IMR-90 (cell line): ENCODE measurements around the gene CMSS1. TPM values are rescaled to one million over a fixed set of nuclear protein-coding genes. Genes with fewer than 3 reads are reported as not detected.

Experiments
- ATAC-seq: fragments of 200-7000 bp; cut with Tn5 transposase; 2 replicates; pipeline ENCODE4 v1.9.1; 2020; ENCODE audit warnings: low read depth, mild to moderate bottlenecking, moderate library complexity
- BruUV-seq: library from RNA; stranded (reverse); fragments of 400-500 nt; replicated peaks from 2 replicates; lab custom pipeline; 2021; lab: Mats Ljungman, UMichigan
- CTCF ChIA-PET: fragments of 300-600 bp; formaldehyde crosslinking; extraction: SDS; loops from one replicate; lab custom pipeline; 2021; ENCODE audit warnings: antibody characterized with exemption; lab: Yijun Ruan, JAX
- POLR2A ChIA-PET: fragments of 300-600 bp; sonication (Branson Sonifier 250); formaldehyde crosslinking; loops from one replicate; lab custom pipeline; 2022; ENCODE audit warnings: antibody characterized with exemption; ENCODE audit not compliant: unreplicated experiment; lab: Charles Lee
- DNase-seq: peaks from one replicate; pipeline ENCODE4 v3.0.0; 2013
- H2AFZ ChIP-seq: replicated peaks from 2 replicates; pipeline ENCODE3; 2013; ENCODE audit warnings: low read length, mild to moderate bottlenecking; ENCODE audit not compliant: poor library complexity
- H2AK5ac ChIP-seq: 2 replicates; pipeline ENCODE4 v1.6.1; 2013; ENCODE audit warnings: low read depth, low read length, inconsistent platforms
- H2AK9ac ChIP-seq: replicated peaks from 2 replicates; pipeline ENCODE3; 2013; ENCODE audit warnings: mild to moderate bottlenecking, low read depth, low read length, moderate library complexity; ENCODE audit not compliant: poor library complexity
- H2BK120ac ChIP-seq: 2 replicates; pipeline ENCODE4 v1.6.1; 2013; ENCODE audit warnings: low read depth, low read length, inconsistent platforms
- H2BK15ac ChIP-seq: 3 replicates; pipeline ENCODE4 v1.6.1; 2013; ENCODE audit warnings: low read depth, low read length, inconsistent platforms
- H2BK20ac ChIP-seq: 2 replicates; pipeline ENCODE4 v1.6.1; 2013; ENCODE audit warnings: low read depth, mild to moderate bottlenecking, inconsistent platforms, low read length, moderate library complexity
- H2BK5ac ChIP-seq: 2 replicates; pipeline ENCODE4 v1.6.1; 2013; ENCODE audit warnings: mild to moderate bottlenecking, low read depth, low read length, inconsistent platforms; ENCODE audit not compliant: poor library complexity, severe bottlenecking
- H3K14ac ChIP-seq: replicated peaks from 2 replicates; pipeline ENCODE4 v1.6.1; 2013; ENCODE audit warnings: low read depth, low read length, inconsistent platforms
- H3K18ac ChIP-seq: 2 replicates; pipeline ENCODE4 v1.6.1; 2013; ENCODE audit warnings: low read depth, low read length, control low read depth
- H3K23ac ChIP-seq: 2 replicates; pipeline ENCODE4 v1.6.1; 2013; ENCODE audit warnings: low read depth, low read length, inconsistent platforms
- H3K27ac ChIP-seq: 2 replicates; pipeline ENCODE4 v1.5.1; 2013; ENCODE audit warnings: mild to moderate bottlenecking, control low read depth, low read length; ENCODE audit not compliant: insufficient read depth
- H3K27me3 ChIP-seq: 2 replicates; pipeline ENCODE4 v1.6.1; 2013; ENCODE audit warnings: low read length; ENCODE audit not compliant: control insufficient read depth, insufficient read depth
- H3K36me3 ChIP-seq: 2 replicates; pipeline ENCODE4 v1.6.1; 2013; ENCODE audit warnings: low read length, mixed read lengths; ENCODE audit not compliant: control insufficient read depth, insufficient read depth
- H3K4ac ChIP-seq: 2 replicates; pipeline ENCODE4 v1.6.1; 2013; ENCODE audit warnings: low read depth, low read length, inconsistent platforms
- H3K4me1 ChIP-seq: 2 replicates; pipeline ENCODE4 v1.6.1; 2013; ENCODE audit warnings: low read length, mixed read lengths; ENCODE audit not compliant: control insufficient read depth, insufficient read depth
- H3K4me2 ChIP-seq: 2 replicates; pipeline ENCODE4 v1.6.1; 2013; ENCODE audit warnings: low read depth, mild to moderate bottlenecking, control low read depth, low read length, moderate library complexity
- H3K4me3 ChIP-seq: 2 replicates; pipeline ENCODE4 v1.5.1; 2013; ENCODE audit warnings: low read depth, mild to moderate bottlenecking, control low read depth, low read length, moderate library complexity; ENCODE audit not compliant: insufficient read depth
- H3K56ac ChIP-seq: 2 replicates; pipeline ENCODE4 v1.6.1; 2013; ENCODE audit warnings: low read length, inconsistent platforms; ENCODE audit not compliant: insufficient read depth; ENCODE audit errors: extremely low read depth
- H3K79me1 ChIP-seq, 2 experiments: 2 replicates each; pipeline ENCODE4 v1.6.1; 2013; ENCODE audit warnings: low read length in 2 of 2, inconsistent platforms in 1 of 2, low read depth in 1 of 2
- H3K9ac ChIP-seq: 2 replicates; pipeline ENCODE4 v1.6.1; 2013; ENCODE audit warnings: low read depth, low read length, control low read depth
- H3K9me1 ChIP-seq: 2 replicates; pipeline ENCODE4 v1.6.1; 2013; ENCODE audit warnings: low read length, inconsistent platforms; ENCODE audit not compliant: insufficient read depth
- H3K9me3 ChIP-seq: 2 replicates; pipeline ENCODE4 v1.6.1; 2013; ENCODE audit warnings: low read length; ENCODE audit not compliant: control insufficient read depth, insufficient read depth
- H4K20me1 ChIP-seq: 2 replicates; pipeline ENCODE4 v1.6.1; 2013; ENCODE audit warnings: low read length, inconsistent platforms; ENCODE audit not compliant: insufficient read depth
- H4K5ac ChIP-seq: 2 replicates; pipeline ENCODE4 v1.6.1; 2013; ENCODE audit warnings: mild to moderate bottlenecking, low read depth, low read length, control low read depth
- H4K8ac ChIP-seq, 2 experiments: 2 replicates each; pipeline ENCODE4 v1.6.1; 2013; ENCODE audit warnings: low read depth in 2 of 2, low read length in 2 of 2, control low read depth in 1 of 2, inconsistent platforms in 1 of 2
- H4K91ac ChIP-seq: 2 replicates; pipeline ENCODE4 v1.6.1; 2013; ENCODE audit warnings: low read depth, low read length, inconsistent platforms; ENCODE audit not compliant: insufficient read depth
- CEBPB ChIP-seq: IDR thresholded peaks from 2 replicates; pipeline ENCODE4 v1.6.1; 2012; ENCODE audit warnings: low read depth, low read length, improper control_type of control experiment
- FOS ChIP-seq: fragments of 150-350 bp; IDR thresholded peaks from 2 replicates; pipeline ENCODE4 v1.6.1; 2016; ENCODE audit warnings: low read depth, low read length
- whole genome bisulfite sequencing, 2 experiments: methylation state at CpG; one replicate each; pipeline versions ENCODE4 v1.1.5 to v1.1.7; 2013; ENCODE audit warnings: missing lambda C conversion rate in 2 of 2; ENCODE audit not compliant: insufficient read length in 1 of 2; ENCODE audit errors: extremely low coverage in 2 of 2; 5-methylcytosine and 5-hydroxymethylcytosine counted together
- dilution Hi-C: fragments of 300-500 bp; cut with HindIII; formaldehyde crosslinking; loops from one replicate; pipeline ENCODE4 v1.14.3; 2018; ENCODE audit warnings: low sequenced_read_pairs; ENCODE audit not compliant: unreplicated experiment
- in situ Hi-C: fragments of 300-500 bp; cut with MboI; formaldehyde crosslinking; loops from 3 replicates; pipeline ENCODE4 v1.14.3; 2019; ENCODE audit warnings: low sequenced_read_pairs, inconsistent platforms, mixed read lengths
- intact Hi-C: fragments of 100-400 bp; cut with micrococcal nuclease; formaldehyde crosslinking; loops from 2 replicates; pipeline ENCODE4 v1.10.0; 2022
- polyA plus RNA-seq, 3 experiments: library from polyadenylated mRNA; depleted of rRNA; stranded (reverse); fragments of >200 nt; gene quantifications; 2 replicates each; pipeline ENCODE4 v1.2.3, GENCODE V29; 2012; ENCODE audit warnings: low replicate concordance in 1 of 3
- total RNA-seq: library from RNA; depleted of rRNA; stranded (reverse); fragments of >200 nt; gene quantifications from 2 replicates; pipeline ENCODE4 v1.2.3, GENCODE V29; 2012
- TF ChIP-seq, protein P1 (sequence below): fragments of 150-350 bp; IDR thresholded peaks from 2 replicates; pipeline ENCODE4 v1.6.1; 2017; ENCODE audit warnings: mild to moderate bottlenecking, antibody characterized with exemption, low read length, low read depth

The CMSS1 gene
- total and polyA plus RNA-seq, 2 of the 4 experiments (the other 2 are of a cell fraction): 12.5 to 13.6 TPM

DNA sequence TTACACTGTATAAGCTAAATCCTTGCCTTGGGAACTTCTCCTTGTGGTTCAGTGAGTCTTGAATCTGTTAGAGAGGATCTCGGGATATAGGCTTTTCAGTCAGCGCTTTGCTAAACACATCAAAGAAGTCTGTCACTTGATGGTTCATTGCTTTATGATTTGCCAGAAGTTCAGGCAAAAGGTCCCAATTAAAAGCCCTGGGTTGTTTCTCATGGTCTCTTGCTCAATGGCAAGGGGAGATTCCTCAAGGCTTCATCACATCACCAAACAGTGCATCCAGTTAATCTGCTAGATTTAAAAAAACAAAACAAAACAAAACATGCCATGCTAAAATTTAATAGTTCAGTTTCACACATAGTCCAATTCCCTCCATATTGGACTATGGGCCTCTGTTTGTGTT lies 181.9 kb downstream of the CMSS1 start:
- TF ChIP-seq CEBPB (peak; percentile 42; the same call in 1 of the 2 replicates), FOS (no peak)
- TF ChIP-seq, protein P1, sequence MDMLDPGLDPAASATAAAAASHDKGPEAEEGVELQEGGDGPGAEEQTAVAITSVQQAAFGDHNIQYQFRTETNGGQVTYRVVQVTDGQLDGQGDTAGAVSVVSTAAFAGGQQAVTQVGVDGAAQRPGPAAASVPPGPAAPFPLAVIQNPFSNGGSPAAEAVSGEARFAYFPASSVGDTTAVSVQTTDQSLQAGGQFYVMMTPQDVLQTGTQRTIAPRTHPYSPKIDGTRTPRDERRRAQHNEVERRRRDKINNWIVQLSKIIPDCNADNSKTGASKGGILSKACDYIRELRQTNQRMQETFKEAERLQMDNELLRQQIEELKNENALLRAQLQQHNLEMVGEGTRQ: no peak
- ChIA-PET POLR2A (no interaction called here), CTCF (no interaction called here)
- Histone ChIP-seq H2AK5ac (no peak overlapping the region), H3K9ac (no peak overlapping the region), H2BK20ac (peak overlapping the region; percentile 3; the same call in 1 of the 2 replicates), H3K9me3 (peaks cover 3% of the 10 kb centered on the region; the same call in 1 of the 2 replicates), H3K4me1 (peaks cover 5% of the 10 kb centered on the region), H3K56ac (no peak overlapping the region), H3K23ac (no peak overlapping the region), H3K14ac (no peak overlapping the region), H4K8ac (no peak overlapping the region), H4K91ac (no peak overlapping the region), H2BK120ac (no peak overlapping the region), H2BK5ac (no peak overlapping the region), H4K20me1 (no peaks in the 10 kb centered on the region), H3K4ac (no peak overlapping the region), H3K27me3 (no peaks in the 10 kb centered on the region), H2BK15ac (no peak overlapping the region; the same call in 2 of the 3 replicates), H3K18ac (0 out of 2 replicates have a peak overlapping the region, but pooled peaks have one; percentile 64), H3K79me1 (peaks cover 5 to 10% of the 10 kb centered on the region in 2 experiments; a peak in 3 of 4 replicates), H3K27ac (no peak overlapping the region), H3K4me2 (no peak overlapping the region), H3K36me3 (no peaks in the 10 kb centered on the region), H4K5ac (no peak overlapping the region; the same call in 1 of the 2 replicates), H3K9me1 (peaks cover 13% of the 10 kb centered on the region; the same call in 1 of the 2 replicates), H2AK9ac (no peak overlapping the region), H2AFZ (no peak overlapping the region), H3K4me3 (no peak overlapping the region)
- DNase-seq: peak; percentile 35
- WGBS, 2 experiments: 100% methylated on average over 1 of the region's 2 CpGs; no CpG with 5 or more reads in 1 of the 2 experiments
- in situ Hi-C loops (no loop called here), dilution Hi-C loops (no loop called here), intact Hi-C loops (no loop called here)
- no peak for ATAC-seq
- BruUV-seq: no TSS peak
